Measurements from ENCODE around the gene FCHSD2.

The FCHSD2 gene

DNA sequence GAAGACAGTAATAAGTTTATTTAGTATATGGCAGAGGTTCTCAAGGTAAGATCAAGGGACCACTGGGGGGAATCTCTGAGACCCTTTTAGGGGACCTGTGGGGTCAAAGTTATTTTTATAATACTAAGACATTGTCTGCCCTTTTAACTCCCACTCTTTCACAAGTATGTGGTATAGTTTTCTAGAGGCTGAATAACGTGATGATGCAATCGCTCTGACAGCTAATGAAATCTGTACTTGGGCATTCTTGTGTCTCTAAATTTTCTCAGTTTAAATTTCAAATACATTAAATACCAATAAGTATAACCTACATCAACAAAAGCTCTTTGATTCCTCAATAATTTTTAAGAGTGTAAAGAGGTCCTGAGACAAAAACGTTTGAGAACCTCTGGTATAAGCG is 180.0 kb downstream of the FCHSD2 start:
- DNase-seq: no peak

GRCh38 chr11:72959998-72960731 is 182.0 kb downstream of the FCHSD2 start:
- no peak for DNase-seq

- no peak for DNase-seq
These were observed 183.3 kb downstream of the FCHSD2 start for GRCh38 chr11:72958791-72959190.

DNA sequence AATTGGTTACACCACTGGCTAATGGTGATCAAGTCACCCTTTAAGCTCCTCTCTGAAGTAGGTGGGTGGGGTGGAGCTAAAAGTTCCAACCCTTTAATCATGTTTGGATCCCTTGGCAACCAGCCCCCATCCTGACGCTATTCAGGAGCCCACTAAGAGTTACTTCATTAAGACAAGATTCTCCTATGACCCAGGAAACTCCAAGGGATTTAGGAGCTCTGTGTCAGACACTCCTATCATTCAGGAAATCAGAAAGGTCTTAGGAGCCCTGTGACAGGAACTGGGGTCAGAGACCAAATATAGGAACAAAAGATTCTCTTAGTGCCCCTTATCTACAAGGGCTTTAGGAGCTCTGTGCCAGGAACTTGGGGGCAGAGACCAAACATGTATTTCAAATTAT is 186.7 kb downstream of the FCHSD2 start:
- DNase-seq: no peak

GRCh38 chr11:72954860-72955259 is 187.3 kb downstream of the FCHSD2 start:
- no peak for DNase-seq

DNA sequence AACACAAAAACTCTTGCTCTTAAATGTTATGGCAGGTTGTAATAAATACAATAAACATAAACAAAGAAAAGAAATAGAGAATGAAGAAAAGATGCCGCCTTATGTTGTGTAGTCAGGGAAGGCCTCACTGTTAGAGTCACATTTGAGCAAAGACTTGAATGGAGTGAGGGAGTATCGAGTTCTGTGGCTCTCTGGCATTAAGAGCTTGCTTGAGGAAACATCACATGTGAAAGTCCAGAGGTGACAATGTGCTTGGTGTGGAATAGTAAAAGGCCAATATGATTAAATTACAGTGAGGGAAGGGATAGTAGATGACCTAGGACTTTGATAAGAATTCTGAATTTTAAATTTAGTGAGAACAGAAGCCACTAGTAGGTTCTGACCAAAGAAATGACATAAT is 188.5 kb downstream of the FCHSD2 start:
- DNase-seq: no peak

GRCh38 chr11:72951888-72952287 is 190.2 kb downstream of the FCHSD2 start:
- DNase-seq: no peak

DNA sequence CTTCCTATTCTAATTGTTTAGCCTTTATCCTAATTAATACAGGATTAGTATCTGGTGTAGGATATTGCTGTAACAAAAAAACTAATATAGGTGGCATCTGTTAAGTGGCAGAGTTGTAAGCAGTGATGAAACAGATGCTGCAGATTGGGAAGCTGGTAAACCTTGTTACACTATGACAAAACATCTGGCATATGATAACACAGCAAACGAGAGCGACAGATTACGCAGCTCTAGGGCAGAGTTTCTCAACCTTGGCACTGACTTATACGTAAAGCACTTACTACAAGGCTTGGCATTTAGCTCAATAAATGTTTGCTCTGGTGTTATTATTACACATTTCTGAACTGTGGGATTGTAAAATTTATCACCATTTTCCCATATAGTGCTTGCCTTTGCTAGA is 190.9 kb downstream of the FCHSD2 start:
- DNase-seq: no peak

DNA sequence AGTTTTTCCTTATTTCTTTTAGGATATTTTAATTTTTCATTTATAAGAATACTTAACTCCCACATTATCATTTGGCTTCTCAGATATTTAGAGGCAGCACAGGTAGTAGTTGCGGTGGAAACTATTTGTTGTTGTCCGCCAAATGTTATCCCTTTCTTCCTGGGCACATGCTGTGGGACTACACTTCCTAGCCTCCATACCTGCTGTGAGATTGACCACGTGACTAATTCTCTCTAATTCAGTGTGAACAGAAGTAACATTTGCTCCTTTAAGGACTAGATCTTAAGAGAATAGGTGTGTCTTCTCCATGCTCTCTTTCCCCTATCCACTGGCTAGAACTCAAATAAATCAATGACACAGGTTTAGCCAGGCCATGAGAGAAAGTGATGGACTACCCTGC is 191.4 kb downstream of the FCHSD2 start:
- DNase-seq: no peak

DNA sequence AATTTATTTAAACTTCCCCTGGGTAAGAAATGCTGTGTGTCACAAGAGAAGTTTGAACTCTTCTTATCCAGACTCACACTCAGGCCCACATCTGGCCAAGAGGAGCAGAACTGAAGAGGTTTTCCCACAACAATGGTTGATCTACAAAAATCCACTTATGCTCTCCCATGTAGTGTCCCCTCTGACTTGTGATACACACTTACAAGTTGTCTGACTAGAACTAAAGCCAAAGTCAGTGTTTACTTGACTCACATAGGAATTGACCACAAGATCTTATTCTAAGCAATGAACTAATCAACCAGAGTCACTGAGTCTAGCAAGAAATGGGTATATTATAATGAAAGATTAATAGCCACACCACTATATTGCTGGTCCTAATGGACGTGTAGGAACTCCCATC is 194.9 kb downstream of the FCHSD2 start:
- DNase-seq: no peak

- DNase-seq: no peak
These were observed 198.5 kb downstream of the FCHSD2 start for GRCh38 chr11:72943664-72944063.

- no peak for DNase-seq
These were observed 201.7 kb downstream of the FCHSD2 start for GRCh38 chr11:72940417-72940816.

- no peak for DNase-seq
These were observed 203.1 kb downstream of the FCHSD2 start for GRCh38 chr11:72939031-72939430.

GRCh38 chr11:72937439-72937838 is 204.7 kb downstream of the FCHSD2 start:
- no peak for DNase-seq

DNA sequence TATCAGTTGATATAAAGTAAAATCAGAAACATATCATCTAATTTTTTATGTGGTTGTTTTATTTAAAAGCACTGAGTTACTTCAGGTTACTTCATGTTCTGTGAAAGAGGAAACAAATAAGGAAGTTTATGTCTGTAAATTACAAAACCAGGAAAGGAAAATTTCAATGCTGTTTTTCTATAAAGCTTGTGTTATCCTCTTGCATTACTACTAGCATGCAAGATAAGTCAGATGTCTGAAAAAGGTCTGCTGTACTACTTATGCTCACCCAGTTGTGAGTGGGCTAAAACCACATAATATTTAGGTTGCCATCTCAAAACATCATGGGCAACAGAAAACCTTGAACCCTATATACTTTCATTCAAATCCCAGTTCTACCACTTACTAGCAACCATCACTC is 206.4 kb downstream of the FCHSD2 start:
- DNase-seq: no peak

DNA sequence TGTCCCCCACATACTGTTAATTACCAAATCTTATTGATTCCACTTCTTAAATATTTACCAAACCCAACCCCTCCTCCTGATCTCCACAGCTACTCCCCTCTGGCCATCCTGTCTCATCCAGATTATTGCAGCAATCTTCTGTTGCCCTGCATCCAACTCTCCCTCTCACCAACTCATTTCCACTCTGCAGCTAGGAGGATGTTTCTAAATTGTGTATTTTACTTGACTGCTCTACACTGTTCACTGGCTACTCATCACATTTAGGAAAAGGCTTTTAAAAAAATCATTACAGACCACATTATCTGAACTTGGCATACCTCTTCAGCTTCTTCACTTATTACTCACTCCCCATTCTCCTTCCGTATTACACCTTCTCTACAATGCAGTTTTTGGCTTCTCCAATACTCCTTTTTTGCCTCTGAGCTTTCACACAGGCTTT is 210.0 kb downstream of the FCHSD2 start:
- DNase-seq: no peak

GRCh38 chr11:72930008-72930407 is 212.1 kb downstream of the FCHSD2 start:
- no peak for DNase-seq

- no peak for DNase-seq
These were observed 212.9 kb downstream of the FCHSD2 start for GRCh38 chr11:72929256-72929655.

DNA sequence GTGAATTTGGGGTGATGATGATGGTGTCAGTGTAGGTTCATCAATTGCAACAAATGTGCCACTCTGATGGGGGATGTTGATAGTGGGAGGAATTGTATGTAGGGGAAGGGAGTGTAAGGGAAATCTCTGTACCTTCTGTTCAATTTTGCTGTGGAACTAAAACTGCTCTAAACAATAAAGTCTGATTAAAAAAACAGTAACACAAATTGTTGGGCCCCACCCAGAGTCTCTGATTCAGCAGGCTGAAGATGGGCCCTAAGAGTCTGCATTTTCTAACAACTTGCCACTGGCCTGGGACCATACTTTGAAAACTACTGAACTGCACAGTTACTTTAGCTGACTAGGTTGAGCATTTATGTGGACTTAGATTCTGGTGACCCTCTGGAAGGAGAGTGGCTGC is 214.7 kb downstream of the FCHSD2 start:
- DNase-seq: no peak

DNA sequence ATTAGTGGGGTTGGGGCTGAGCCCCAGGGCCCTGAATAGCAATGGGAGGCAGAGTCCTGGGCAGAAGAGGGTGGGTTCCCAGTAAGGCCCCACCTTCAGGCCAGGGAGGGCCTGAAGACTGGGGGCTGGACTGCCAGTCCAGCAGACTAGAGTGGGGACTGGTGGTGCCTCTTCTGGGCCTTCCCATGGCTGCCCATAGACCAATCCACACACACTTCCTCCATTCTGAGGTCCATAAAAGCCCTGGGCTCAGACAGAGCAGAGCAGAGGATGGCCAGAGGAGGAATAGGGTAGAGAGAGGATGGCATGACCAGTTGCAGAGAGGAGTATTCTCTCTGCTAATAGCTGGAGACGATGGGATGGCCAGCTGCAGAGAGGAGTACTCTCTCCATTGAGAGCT is 216.0 kb downstream of the FCHSD2 start:
- no peak for DNase-seq

GRCh38 chr11:72925656-72926055 is 216.5 kb downstream of the FCHSD2 start:
- DNase-seq: no peak

DNA sequence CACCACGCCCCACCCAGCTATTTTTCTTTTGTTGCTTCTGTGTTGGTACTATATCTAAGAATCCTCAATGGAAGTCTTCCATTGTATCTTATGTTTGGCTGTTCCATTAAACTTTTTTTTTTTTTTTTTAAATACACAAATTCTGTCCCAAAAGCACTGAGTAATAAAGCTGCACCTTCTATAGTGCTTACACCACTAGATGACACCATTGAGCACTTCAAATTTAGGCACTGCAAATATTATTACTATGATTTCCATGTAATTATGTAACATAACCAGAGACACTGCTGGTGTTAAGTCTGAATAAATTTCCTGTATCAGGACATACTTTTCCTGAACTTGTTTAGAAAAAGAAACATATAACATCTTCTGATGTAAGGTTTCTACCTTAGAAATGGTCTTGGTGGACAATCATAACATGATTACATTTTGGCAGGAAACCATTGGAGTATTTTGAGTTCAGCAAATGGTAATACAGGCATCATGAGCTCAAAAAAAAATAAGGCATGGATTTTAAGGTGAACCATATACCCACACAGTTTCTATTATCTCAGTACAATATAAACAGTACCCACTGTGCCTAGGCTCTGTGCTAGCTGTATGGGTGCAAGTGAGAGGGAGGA is 217.4 kb downstream of the FCHSD2 start:
- peak; percentile 18 for DNase-seq

- no peak for DNase-seq
These were observed 220.9 kb downstream of the FCHSD2 start for GRCh38 chr11:72921028-72921716.

DNA sequence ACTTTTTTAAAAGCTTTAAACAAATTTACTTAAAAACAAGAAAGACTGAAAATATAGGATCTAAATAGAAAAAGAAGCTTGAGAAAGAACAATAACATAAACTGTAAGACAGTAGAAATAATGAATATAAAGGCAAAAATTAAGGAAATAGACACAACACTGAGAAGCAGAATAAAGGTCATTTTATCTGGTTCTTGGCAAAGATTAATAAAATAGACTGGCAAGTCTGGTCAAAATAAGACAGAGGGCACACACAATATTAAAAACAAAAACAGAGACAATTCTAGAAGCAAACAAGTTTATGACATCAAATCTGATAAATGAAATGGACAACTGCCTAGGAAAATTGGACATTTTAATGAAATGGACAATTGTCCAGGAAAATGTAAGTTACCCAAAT is 222.1 kb downstream of the FCHSD2 start:
- no peak for DNase-seq

Measured in central memory CD4-positive, alpha-beta T cell (primary cell).